Right lung (tissue), 5 donors: ENCODE data around the gene AP5M1. TPM values are rescaled to one million over a fixed set of nuclear protein-coding genes. Genes with fewer than 3 reads are reported as not detected.

ENCODE experiments used
- polyA plus RNA-seq, 5 donors: library from polyadenylated mRNA; unstranded; fragments of 120-200 nt; gene quantifications; one replicate each; pipeline versions ENCODE4 v1.2.1 to v1.2.3, GENCODE V29; 2013; ENCODE audit warnings: inconsistent platforms in 1 of 5, low replicate concordance in 1 of 5; ENCODE audit not compliant: insufficient read length in 5 of 5, insufficient read depth in 1 of 5

Gene AP5M1
- polyA plus RNA-seq, 5 donors = 32.0 to 62.4 (median 47.5) TPM

Other genes with a start within 250 kb of the AP5M1 start
- 100 to 1,000 TPM in 1 of 5 donors, 10 to 100 TPM in 4; 50.1 to 102 (median 76.5) TPM for gene EXOC5, start 66 bp upstream of the AP5M1 start, polyA plus RNA-seq
- gene NAA30, start 121.6 kb downstream of the AP5M1 start, polyA plus RNA-seq = 10 to 100 TPM; 17.6 to 29.7 (median 23.8) TPM
- gene CCDC198, start 224.9 kb downstream of the AP5M1 start, polyA plus RNA-seq = 10 to 100 TPM; 32.6 to 78.3 (median 48.7) TPM